Measurements from ENCODE around the gene CCL11.

- TF ChIP-seq CTCF (IDR thresholded peaks at IDR 0.05) (no peak), ZBTB43 (CRISPR knock-in tag; IDR thresholded peaks at IDR 0.05) (no peak), PRDM15 (CRISPR knock-in tag; IDR thresholded peaks at IDR 0.05) (no peak)
These were observed 26.5 kb downstream of the CCL11 start for GRCh38 chr17:34312080-34312479.

Data from WTC11 (cell line).